A673 (cell line): ENCODE results near the gene DHX57.

Experiments used
- CTCF ChIP-seq: fragments of 300-800, 200-600 bp; sonication (generic); conservative IDR thresholded peaks from 2 replicates; pipeline ENCODE4 v1.5.1; 2017; ENCODE audit warnings: low read depth, mild to moderate bottlenecking, antibody characterized with exemption, low read length, moderate library complexity, mixed read lengths
- EZH2 ChIP-seq: fragments of 200-600 bp; sonication (generic); IDR thresholded peaks from 2 replicates; pipeline ENCODE4 v1.6.1; 2017; ENCODE audit warnings: borderline replicate concordance, low read depth, mild to moderate bottlenecking, mixed read lengths, antibody characterized with exemption, low read length; ENCODE audit not compliant: poor library complexity, severe bottlenecking

GRCh38 chr2:38792751-38793150, 83.0 kb downstream of the DHX57 start:
- TF ChIP-seq CTCF = no peak
- TF ChIP-seq EZH2 = no peak
